SK-N-SH (cell line): ENCODE measurements around the gene TMEFF1. TPM values are rescaled to one million over a fixed set of nuclear protein-coding genes. Genes with fewer than 3 reads are reported as not detected.

Experiments
- CTCF ChIA-PET: fragments of 300-600, 350-600 bp; formaldehyde crosslinking; extraction: SDS; loops from one replicate; lab custom pipeline; 2021; lab: Yijun Ruan, JAX
- POLR2A ChIA-PET: fragments of 350-600 bp; sonication (Branson Sonifier 250); formaldehyde crosslinking; extraction: SDS; loops from one replicate; lab custom pipeline; 2020; ENCODE audit warnings: antibody characterized with exemption, inconsistent platforms; lab: Yijun Ruan, JAX
- DNase-seq: peaks from one replicate; pipeline ENCODE4 v3.0.0; 2012
- H2AFZ ChIP-seq: fragments of 200-600 bp; sonication (generic); 2 replicates; pipeline ENCODE4 v1.8.1; 2016; ENCODE audit warnings: antibody characterized with exemption, mild to moderate bottlenecking, low read depth
- H3F3A ChIP-seq: fragments of 200-600 bp; sonication (generic); replicated peaks from 2 replicates; pipeline ENCODE3; 2016; ENCODE audit warnings: antibody characterized with exemption, mild to moderate bottlenecking; ENCODE audit not compliant: insufficient read depth
- H3K27ac ChIP-seq, 2 experiments: fragments of 200-500 bp in 1 of 2; fragments of 200-600 bp in 1 of 2; sonication (Bioruptor generic) in 1 of 2; sonication (generic), shearing (Covaris generic) in 1 of 2; 2 replicates each; pipeline versions ENCODE4 v1.5.1 to v1.6.1; 2014 to 2016; ENCODE audit warnings: low read depth in 2 of 2, inconsistent platforms in 1 of 2, low read length in 1 of 2, mild to moderate bottlenecking in 1 of 2, mixed read lengths in 1 of 2
- H3K27me3 ChIP-seq: fragments of 200-600 bp; sonication (generic), shearing (Covaris generic); 2 replicates; pipeline ENCODE4 v1.6.1; 2016; ENCODE audit warnings: mixed run types; ENCODE audit not compliant: insufficient read depth
- H3K36me3 ChIP-seq, 2 experiments: fragments of 200-500 bp in 1 of 2; fragments of 200-600 bp in 1 of 2; sonication (Bioruptor generic) in 1 of 2; sonication (generic) in 1 of 2; replicated peaks in 1 of 2; 2 replicates each; pipeline versions ENCODE3 to v1.5.1; 2014 to 2016; ENCODE audit warnings: low read length in 1 of 2, mild to moderate bottlenecking in 1 of 2; ENCODE audit not compliant: insufficient read depth in 2 of 2, control insufficient read depth in 1 of 2
- H3K4me1 ChIP-seq, 2 experiments: fragments of 200-500 bp in 1 of 2; fragments of 200-600 bp in 1 of 2; sonication (Bioruptor generic) in 1 of 2; sonication (generic), shearing (Covaris generic) in 1 of 2; 2 replicates each; pipeline versions ENCODE4 v1.5.1 to v1.6.1; 2014 to 2016; ENCODE audit warnings: low read depth in 1 of 2, low read length in 1 of 2, mixed run types in 1 of 2; ENCODE audit not compliant: insufficient read depth in 2 of 2, control insufficient read depth in 1 of 2
- H3K4me2 ChIP-seq: fragments of 200-600 bp; sonication (generic), shearing (Covaris generic); 2 replicates; pipeline ENCODE4 v1.6.1; 2017; ENCODE audit warnings: mixed run types
- H3K4me3 ChIP-seq, 2 experiments: fragments of 200-500 bp in 1 of 2; fragments of 200-600 bp in 1 of 2; sonication (Bioruptor generic) in 1 of 2; sonication (generic), shearing (Covaris generic) in 1 of 2; 2 replicates each; pipeline versions ENCODE4 v1.5.1 to v1.8.1; 2014 to 2016; ENCODE audit warnings: low read depth in 2 of 2, inconsistent platforms in 1 of 2, low read length in 1 of 2, mild to moderate bottlenecking in 1 of 2, mixed read lengths in 1 of 2, moderate library complexity in 1 of 2
- H3K79me2 ChIP-seq: fragments of 200-600 bp; sonication (generic); 2 replicates; pipeline ENCODE4 v1.8.1; 2017; ENCODE audit warnings: mild to moderate bottlenecking; ENCODE audit not compliant: insufficient read depth
- H3K9ac ChIP-seq: fragments of 200-600 bp; sonication (generic); 2 replicates; pipeline ENCODE4 v1.6.1; 2017; ENCODE audit warnings: mixed run types
- H3K9me2 ChIP-seq: fragments of 200-600 bp; sonication (generic); 2 replicates; pipeline ENCODE4 v1.6.1; 2017; ENCODE audit warnings: mixed run types
- H3K9me3 ChIP-seq: fragments of 200-600 bp; sonication (generic); 2 replicates; pipeline ENCODE4 v1.6.1; 2017; ENCODE audit warnings: mixed run types, mild to moderate bottlenecking, moderate library complexity
- H4K20me1 ChIP-seq: fragments of 200-600 bp; sonication (generic); 2 replicates; pipeline ENCODE4 v1.6.1; 2017; ENCODE audit warnings: mild to moderate bottlenecking, mixed run types; ENCODE audit not compliant: insufficient read depth
- ELF1 ChIP-seq: IDR thresholded peaks from 2 replicates; pipeline ENCODE4 v1.4.0; 2012
- EP300 ChIP-seq, 2 experiments: IDR thresholded peaks; 2 replicates each; pipeline versions ENCODE4 v1.4.0 to v1.6.1; 2012; ENCODE audit warnings: borderline replicate concordance in 1 of 2, low read depth in 1 of 2, low read length in 1 of 2
- GABPA ChIP-seq: IDR thresholded peaks from 2 replicates; pipeline ENCODE4 v1.4.0; 2012; ENCODE audit warnings: low read depth, mild to moderate bottlenecking
- GATA2 ChIP-seq: sonication (generic); formaldehyde crosslinking; IDR thresholded peaks from 2 replicates; pipeline ENCODE4 v1.5.0; 2020; ENCODE audit warnings: mild to moderate bottlenecking, missing genetic modification reagents
- MAX ChIP-seq: IDR thresholded peaks from 2 replicates; pipeline ENCODE4 v1.4.0; 2012; ENCODE audit warnings: low read depth
- MEF2A ChIP-seq: IDR thresholded peaks from 2 replicates; pipeline ENCODE4 v1.4.0; 2012; ENCODE audit warnings: low read depth, borderline replicate concordance
- MXI1 ChIP-seq: IDR thresholded peaks from 2 replicates; pipeline ENCODE4 v1.6.1; 2012; ENCODE audit warnings: mild to moderate bottlenecking, low read depth, low read length, improper control_type of control experiment
- NRF1 ChIP-seq: IDR thresholded peaks from 2 replicates; pipeline ENCODE4 v1.6.1; 2012; ENCODE audit warnings: low read depth, mild to moderate bottlenecking, low read length
- POLR2AphosphoS5 ChIP-seq: IDR thresholded peaks from 2 replicates; pipeline ENCODE4 v1.6.1; 2012; ENCODE audit warnings: low read depth, low read length
- RAD21 ChIP-seq: IDR thresholded peaks from 2 replicates; pipeline ENCODE4 v1.6.1; 2012; ENCODE audit warnings: mild to moderate bottlenecking, low read length
- RCOR1 ChIP-seq: fragments of 150-350 bp; IDR thresholded peaks from 2 replicates; pipeline ENCODE4 v1.6.1; 2017; ENCODE audit warnings: antibody characterized with exemption, low read length
- SIN3A ChIP-seq: IDR thresholded peaks from 2 replicates; pipeline ENCODE4 v1.6.1; 2012; ENCODE audit warnings: low read depth, mild to moderate bottlenecking, low read length, moderate library complexity, borderline replicate concordance
- TAF1 ChIP-seq: IDR thresholded peaks from 2 replicates; pipeline ENCODE4 v1.6.1; 2012; ENCODE audit warnings: low read depth, mild to moderate bottlenecking, low read length, moderate library complexity, borderline replicate concordance
- TCF12 ChIP-seq: IDR thresholded peaks from 2 replicates; pipeline ENCODE4 v1.4.0; 2012
- USF2 ChIP-seq: fragments of 150-350 bp; IDR thresholded peaks from 2 replicates; pipeline ENCODE4 v1.6.1; 2017; ENCODE audit warnings: antibody characterized with exemption, low read length, low read depth, borderline replicate concordance
- YY1 ChIP-seq: IDR thresholded peaks from 2 replicates; pipeline ENCODE4 v1.4.0; 2012; ENCODE audit warnings: low read depth, mild to moderate bottlenecking
- WGBS: methylation state at CpG from one replicate; pipeline ENCODE4 v1.1.6; 2017; ENCODE audit warnings: low lambda C conversion rate; 5-methylcytosine and 5-hydroxymethylcytosine counted together
- polyA plus RNA-seq, 3 experiments: library from polyadenylated mRNA; depleted of rRNA; stranded (reverse); fragments of >200 nt; gene quantifications; 2 replicates each; pipeline ENCODE4 v1.2.3, GENCODE V29; 2012

Gene TMEFF1
- polyA plus RNA-seq, 1 of the 3 experiments (the other 2 are of a cell fraction): 2.5 TPM

GRCh38 chr9:100597236-100597635 lies 124.3 kb downstream of the TMEFF1 start (continued):
- TF ChIP-seq USF2 (no peak), MEF2A (no peak), POLR2AphosphoS5 (no peak)

GRCh38 chr9:100598641-100599145 lies 125.7 kb downstream of the TMEFF1 start:
- Histone ChIP-seq H3K79me2 (no peaks in the 10 kb centered on the region), H3K4me2 (peak overlapping the region; percentile 80), H3K9me2 (no peaks in the 10 kb centered on the region), H3K9me3 (no peaks in the 10 kb centered on the region), H3F3A (no peaks in the 10 kb centered on the region), H3K27me3 (no peaks in the 10 kb centered on the region), H4K20me1 (no peaks in the 10 kb centered on the region), H3K27ac (peak overlapping the region in 1 of 2 experiments; percentile 68; a peak in 2 of 4 replicates), H3K9ac (peak overlapping the region; percentile 41; the same call in 1 of the 2 replicates), H2AFZ (peak overlapping the region; percentile 82), H3K4me1 (peaks cover 0 to 9% of the 10 kb centered on the region in 2 experiments; a peak in 1 of 4 replicates), H3K4me3 (peak overlapping the region; percentile 63 to 66), H3K36me3 (no peaks in the 10 kb centered on the region)
- WGBS: 5% methylated on average over 16 of the region's 41 CpGs
- DNase-seq: peak; percentile 86
- ChIA-PET CTCF (interaction anchor here (1.2 to 6.3 kb wide), 7 partner anchors 17 to 1414 kb away, joined by 3 to 80 read pairs (median 4); no protein-coding TSS in a partner anchor), POLR2A (interaction anchor here (0.8 to 0.9 kb wide), 2 partner anchors 23 to 171 kb away, joined by 3 read pairs; partner anchors contain the start of gene MSANTD3)
- TF ChIP-seq NRF1 (peak; percentile 98), YY1 (peak; percentile 62; the same call in 1 of the 2 replicates), SIN3A (peak; percentile 80), MXI1 (peak; percentile 79; the same call in 1 of the 2 replicates), RCOR1 (no peak; the same call in 1 of the 2 replicates), TAF1 (peak; percentile 17; the same call in 1 of the 2 replicates), EP300 (IDR thresholded peaks at IDR 0.05; ENCODE audit: borderline replicate concordance in 1 of 2, low read depth in 1 of 2, low read length in 1 of 2) (no peak), MAX (peak; percentile 88), TCF12 (peak; percentile 16; the same call in 1 of the 2 replicates), POLR2AphosphoS5 (peak; percentile 80), RAD21 (no peak), ELF1 (no peak)

GRCh38 chr9:100600521-100601079 lies 127.7 kb downstream of the TMEFF1 start:
- TF ChIP-seq GATA2 (CRISPR knock-in tag) (no peak), MEF2A (no peak), GABPA (no peak)
- TF ChIP-seq, all 33 proteins: peak for 0
- Histone ChIP-seq H3K4me2 (no peak overlapping the region), H3K9ac (no peak overlapping the region), H4K20me1 (no peaks in the 10 kb centered on the region), H3K4me1 (peaks cover 0 to 9% of the 10 kb centered on the region in 2 experiments; a peak in 1 of 4 replicates), H3K9me3 (no peaks in the 10 kb centered on the region), H3K27ac (no peak overlapping the region), H3K79me2 (no peaks in the 10 kb centered on the region), H2AFZ (no peak overlapping the region), H3K4me3 (no peak overlapping the region), H3F3A (no peaks in the 10 kb centered on the region), H3K27me3 (no peaks in the 10 kb centered on the region), H3K36me3 (no peaks in the 10 kb centered on the region), H3K9me2 (no peaks in the 10 kb centered on the region)
- ChIA-PET CTCF (interaction anchor here (0.6 to 6.3 kb wide), 24 partner anchors 12 to 1479 kb away, joined by 3 to 80 read pairs (median 5); partner anchors contain the start of gene TEX10), POLR2A (no interaction called here)
- DNase-seq: no peak
- WGBS: 68% methylated on average over 7 of the region's 7 CpGs
